ENCODE measurements around the gene DMXL1.

DMXL1 gene

DNA sequence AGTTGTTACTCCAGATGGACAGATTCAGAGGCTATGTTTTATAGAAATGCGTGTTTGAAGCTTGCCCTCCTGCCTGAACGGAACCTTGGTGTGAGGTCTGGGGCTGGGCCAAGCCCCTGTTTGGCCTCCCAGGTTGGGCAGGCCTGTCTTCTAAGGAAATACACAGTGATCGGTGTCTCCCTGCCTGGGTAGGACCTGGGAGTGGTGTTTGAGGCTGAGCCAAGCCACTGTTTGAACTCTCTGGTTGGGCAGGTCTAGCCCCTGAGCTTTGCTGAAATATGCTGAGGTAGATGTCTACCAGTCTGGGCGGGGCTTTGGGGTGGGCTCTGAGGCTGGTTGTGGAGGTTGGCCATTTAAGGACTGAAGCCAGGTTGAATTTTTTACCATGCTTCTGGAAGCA is 90.5 kb downstream of the DMXL1 start:
- H3K4me3 ChIP-seq (ENCODE audit: low read depth, low read length), result no peak overlapping the region
- TF ChIP-seq, protein P1, sequence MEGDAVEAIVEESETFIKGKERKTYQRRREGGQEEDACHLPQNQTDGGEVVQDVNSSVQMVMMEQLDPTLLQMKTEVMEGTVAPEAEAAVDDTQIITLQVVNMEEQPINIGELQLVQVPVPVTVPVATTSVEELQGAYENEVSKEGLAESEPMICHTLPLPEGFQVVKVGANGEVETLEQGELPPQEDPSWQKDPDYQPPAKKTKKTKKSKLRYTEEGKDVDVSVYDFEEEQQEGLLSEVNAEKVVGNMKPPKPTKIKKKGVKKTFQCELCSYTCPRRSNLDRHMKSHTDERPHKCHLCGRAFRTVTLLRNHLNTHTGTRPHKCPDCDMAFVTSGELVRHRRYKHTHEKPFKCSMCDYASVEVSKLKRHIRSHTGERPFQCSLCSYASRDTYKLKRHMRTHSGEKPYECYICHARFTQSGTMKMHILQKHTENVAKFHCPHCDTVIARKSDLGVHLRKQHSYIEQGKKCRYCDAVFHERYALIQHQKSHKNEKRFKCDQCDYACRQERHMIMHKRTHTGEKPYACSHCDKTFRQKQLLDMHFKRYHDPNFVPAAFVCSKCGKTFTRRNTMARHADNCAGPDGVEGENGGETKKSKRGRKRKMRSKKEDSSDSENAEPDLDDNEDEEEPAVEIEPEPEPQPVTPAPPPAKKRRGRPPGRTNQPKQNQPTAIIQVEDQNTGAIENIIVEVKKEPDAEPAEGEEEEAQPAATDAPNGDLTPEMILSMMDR (IDR thresholded peaks at IDR 0.05; ENCODE audit: low read depth, low read length), result no peak

DNA sequence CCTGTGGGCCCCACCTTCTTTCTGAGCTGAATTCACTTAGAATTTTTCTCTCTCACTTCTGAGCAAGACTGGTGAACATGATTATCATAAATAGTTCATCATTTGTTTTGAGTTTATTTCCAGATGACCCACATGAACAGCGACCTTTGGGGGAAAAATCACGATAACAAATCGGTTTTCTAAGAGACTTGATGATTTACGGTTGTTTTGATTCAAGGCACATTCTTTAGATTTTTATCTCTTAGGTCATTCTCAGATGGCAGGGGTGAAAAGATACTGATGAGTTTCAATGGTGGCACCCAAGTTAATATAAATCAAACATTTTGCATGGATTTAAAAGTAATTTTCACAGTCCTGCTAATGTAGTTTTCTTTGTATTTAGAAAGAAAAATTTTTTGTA is 95.1 kb downstream of the DMXL1 start:
- TF ChIP-seq, protein P1 (IDR thresholded peaks at IDR 0.05; ENCODE audit: low read depth, low read length), result no peak
- no peak overlapping the region for H3K4me3 ChIP-seq (ENCODE audit: low read depth, low read length)

DNA sequence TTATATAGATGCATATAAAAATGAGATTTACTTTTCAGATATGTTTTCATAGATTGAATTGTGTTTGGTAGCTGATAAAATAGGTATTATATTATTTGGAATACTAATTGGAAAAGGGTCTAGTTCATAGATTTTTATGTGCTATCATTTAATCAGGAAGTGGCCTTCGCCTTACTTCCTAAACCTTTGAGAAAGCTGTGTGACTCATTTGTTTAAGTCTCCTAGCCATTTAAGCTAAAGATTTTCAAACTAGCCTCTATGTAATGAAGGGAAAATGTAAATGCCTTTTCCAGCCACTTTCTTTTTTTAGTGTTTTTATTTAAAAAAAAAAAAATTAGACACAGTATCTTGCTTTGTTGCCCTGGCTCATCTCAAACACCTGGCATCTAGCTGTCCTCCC is 97.5 kb downstream of the DMXL1 start:
- TF ChIP-seq, protein P1 (IDR thresholded peaks at IDR 0.05; ENCODE audit: low read depth, low read length), result no peak
- no peak overlapping the region for H3K4me3 ChIP-seq (ENCODE audit: low read depth, low read length)

DNA sequence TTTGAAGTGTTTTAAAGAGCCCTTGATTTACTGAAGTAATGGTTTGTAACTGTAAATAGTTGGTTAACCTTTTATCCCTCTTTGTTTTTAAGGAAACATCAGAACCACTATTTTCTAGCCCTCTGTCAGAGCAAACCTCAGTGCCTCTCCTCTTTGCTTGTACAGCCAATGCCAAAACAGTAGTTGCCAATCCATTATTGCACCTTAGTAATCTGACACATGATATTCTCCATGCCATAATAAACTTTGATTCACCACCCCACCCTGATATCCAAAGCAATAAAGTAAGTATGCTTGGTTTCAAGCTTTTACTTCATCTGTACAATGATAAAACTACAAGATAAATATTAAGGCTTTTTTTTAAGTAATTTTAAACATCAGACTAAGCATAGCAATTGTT is 100.8 kb downstream of the DMXL1 start:
- TF ChIP-seq, protein P1 (IDR thresholded peaks at IDR 0.05; ENCODE audit: low read depth, low read length), result no peak
- no peak overlapping the region for H3K4me3 ChIP-seq (ENCODE audit: low read depth, low read length)

DNA sequence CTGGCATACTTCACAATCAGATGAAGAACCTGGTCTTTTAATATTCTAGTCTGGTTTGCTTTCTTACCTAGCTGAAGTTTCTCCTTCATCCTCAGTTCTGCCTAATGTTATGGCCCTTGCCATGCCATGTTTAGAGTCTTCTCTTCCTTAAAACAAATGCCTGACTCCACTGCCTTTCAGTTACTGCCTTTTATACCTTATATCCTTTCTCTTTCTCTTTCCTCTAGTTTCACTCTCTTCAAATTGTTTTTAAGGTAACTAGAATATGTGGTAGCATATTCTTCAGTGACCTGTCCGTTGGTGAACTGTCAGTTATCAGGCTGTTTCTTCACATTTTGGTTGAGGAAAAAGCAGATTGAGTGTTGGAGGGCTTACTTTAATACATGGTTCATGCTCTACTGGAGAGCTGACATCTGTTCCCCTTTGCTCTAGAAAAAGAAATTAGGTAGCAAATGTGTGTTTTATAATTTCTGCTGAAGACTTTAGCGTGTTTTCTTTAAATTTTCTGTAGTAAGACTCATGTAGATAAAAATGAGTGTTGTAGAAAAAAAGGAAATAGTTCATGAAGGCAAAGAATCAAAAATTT is 103.8 kb downstream of the DMXL1 start:
- TF ChIP-seq, protein P1 (IDR thresholded peaks at IDR 0.05; ENCODE audit: low read depth, low read length), result no peak
- H3K4me3 ChIP-seq (ENCODE audit: low read depth, low read length), result no peak overlapping the region

DNA sequence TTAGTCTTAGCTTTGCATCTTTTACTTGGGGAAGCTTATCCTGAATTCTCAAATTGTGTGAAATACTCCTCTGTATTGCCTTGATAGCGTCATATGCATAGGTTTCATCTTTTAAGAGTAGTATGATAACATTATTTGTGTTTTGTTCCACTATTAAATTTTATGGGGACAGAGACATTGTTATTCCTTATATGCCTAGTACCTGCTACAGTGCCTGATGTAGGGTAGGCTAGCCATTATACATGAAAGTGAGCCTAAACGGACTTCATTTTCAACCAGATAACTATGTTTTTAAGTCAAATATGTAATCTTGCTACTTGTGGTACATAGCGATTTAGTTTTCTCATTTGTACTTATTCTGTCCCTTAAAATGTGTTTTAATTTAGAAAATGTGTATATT is 105.9 kb downstream of the DMXL1 start:
- no peak overlapping the region for H3K4me3 ChIP-seq (ENCODE audit: low read depth, low read length)
- TF ChIP-seq, protein P1 (IDR thresholded peaks at IDR 0.05; ENCODE audit: low read depth, low read length), result no peak

DNA sequence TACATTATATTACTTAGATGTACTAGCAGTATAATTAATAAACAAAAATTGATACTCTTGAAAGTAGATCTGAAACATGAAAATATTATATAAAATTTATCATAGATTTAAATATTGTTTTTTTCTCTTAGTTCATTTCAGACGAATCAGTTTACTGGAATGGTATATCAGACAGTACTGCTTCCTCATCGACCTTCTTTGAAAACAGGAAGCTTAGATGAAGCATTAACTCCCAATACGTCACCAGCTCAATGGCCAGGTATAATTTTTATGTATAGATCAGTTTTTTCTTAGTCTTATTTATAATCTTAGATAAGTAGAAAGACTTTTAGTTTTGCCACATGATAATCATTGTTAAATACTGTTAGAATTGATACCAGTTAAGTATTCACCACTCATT is 106.3 kb downstream of the DMXL1 start:
- TF ChIP-seq, protein P1 (IDR thresholded peaks at IDR 0.05; ENCODE audit: low read depth, low read length), result no peak
- no peak overlapping the region for H3K4me3 ChIP-seq (ENCODE audit: low read depth, low read length)

Data from WI38 (cell line).